IPS-20b (cell line): ENCODE measurements around the gene TXLNG.

Experiments used
- H3K27ac ChIP-seq: one replicate; pipeline ENCODE4 v1.5.1; 2013; ENCODE audit warnings: low read length
- H3K27me3 ChIP-seq: 2 replicates; pipeline ENCODE4 v1.6.1; 2013; ENCODE audit warnings: mild to moderate bottlenecking, low read length, inconsistent platforms; ENCODE audit not compliant: insufficient read depth
- H3K36me3 ChIP-seq: 2 replicates; pipeline ENCODE4 v1.6.1; 2013; ENCODE audit warnings: low read depth, mild to moderate bottlenecking, inconsistent platforms, low read length, moderate library complexity; ENCODE audit not compliant: insufficient read depth
- H3K4me1 ChIP-seq: 2 replicates; pipeline ENCODE4 v1.6.1; 2013; ENCODE audit warnings: mild to moderate bottlenecking, control low read depth, inconsistent platforms, low read length, moderate library complexity; ENCODE audit not compliant: insufficient read depth
- H3K4me3 ChIP-seq: 2 replicates; pipeline ENCODE4 v1.5.1; 2013; ENCODE audit warnings: mild to moderate bottlenecking, low read length, inconsistent platforms
- H3K9ac ChIP-seq: 2 replicates; pipeline ENCODE4 v1.6.1; 2013; ENCODE audit warnings: low read depth, mild to moderate bottlenecking, inconsistent platforms, low read length, moderate library complexity
- H3K9me3 ChIP-seq: 2 replicates; pipeline ENCODE4 v1.6.1; 2013; ENCODE audit warnings: mild to moderate bottlenecking, low read depth, low read length, inconsistent platforms; ENCODE audit not compliant: insufficient read depth

Gene TXLNG

DNA sequence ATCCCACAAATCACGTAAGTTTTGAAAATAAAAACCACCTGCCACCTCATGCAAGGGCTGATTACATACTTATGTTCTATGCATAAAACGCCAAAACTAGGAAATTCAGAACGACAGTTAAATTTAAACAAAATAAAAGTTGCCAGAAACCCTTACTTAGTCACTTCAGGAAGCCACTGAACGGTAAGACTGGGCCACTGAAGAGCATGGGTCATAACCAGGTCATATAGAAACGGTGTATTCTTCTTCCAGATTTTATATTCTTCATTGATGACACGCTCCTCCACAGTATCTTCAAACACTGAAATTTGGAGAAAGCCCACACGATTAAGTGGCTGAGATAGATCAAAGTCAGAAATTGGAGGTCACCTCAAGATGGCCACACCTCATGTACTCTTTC lies 82.7 kb downstream of the TXLNG start:
- Histone ChIP-seq H3K27ac (no peak overlapping the region), H3K4me1 (peaks cover 4% of the 10 kb centered on the region; the same call in 1 of the 2 replicates), H3K27me3 (no peaks in the 10 kb centered on the region; the same call in 1 of the 2 replicates), H3K36me3 (peaks cover 34% of the 10 kb centered on the region), H3K9ac (peak overlapping the region; percentile 89; the same call in 1 of the 2 replicates), H3K9me3 (no peaks in the 10 kb centered on the region), H3K4me3 (peak overlapping the region; percentile 94)

DNA sequence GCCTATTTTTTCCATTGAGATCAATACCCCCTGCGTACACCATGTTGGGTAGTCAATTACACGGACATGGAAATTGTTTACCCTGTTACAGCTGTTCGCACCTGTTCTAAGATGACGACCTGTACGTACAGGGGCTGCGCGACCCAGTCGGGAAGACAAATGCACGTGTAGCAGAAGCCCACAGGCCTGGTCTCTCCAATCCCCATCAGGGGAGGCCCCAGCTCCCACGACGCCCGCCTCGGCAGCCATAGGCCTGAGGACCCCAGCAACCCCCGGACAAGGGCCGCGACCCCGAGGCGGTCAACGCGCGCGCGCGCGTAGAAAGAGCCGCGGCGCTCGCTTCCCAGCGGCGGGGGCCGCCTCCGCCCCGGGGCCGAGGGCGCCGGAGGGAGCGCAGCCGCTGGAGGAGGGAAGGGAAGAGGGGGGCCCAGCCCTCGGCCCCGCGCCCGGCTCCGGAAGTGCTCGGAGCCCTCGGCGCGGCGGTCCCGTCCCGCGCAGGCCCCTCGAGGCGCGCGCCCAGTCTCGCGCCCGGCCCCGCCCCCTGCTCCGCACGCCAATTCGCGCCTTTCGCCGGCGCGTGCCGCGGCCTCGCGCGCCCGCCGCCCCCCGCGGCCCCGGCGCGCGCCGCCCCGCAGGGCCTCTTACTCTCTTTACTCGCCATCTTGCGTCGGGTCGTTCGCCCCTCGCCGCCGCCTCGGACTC lies 83.3 kb downstream of the TXLNG start:
- Histone ChIP-seq H3K4me3 (peak overlapping the region; percentile 94), H3K36me3 (peaks cover 31% of the 10 kb centered on the region), H3K9ac (peak overlapping the region; percentile 89), H3K4me1 (peaks cover 4% of the 10 kb centered on the region; the same call in 1 of the 2 replicates), H3K27ac (no peak overlapping the region), H3K27me3 (no peaks in the 10 kb centered on the region; the same call in 1 of the 2 replicates), H3K9me3 (no peaks in the 10 kb centered on the region)

DNA sequence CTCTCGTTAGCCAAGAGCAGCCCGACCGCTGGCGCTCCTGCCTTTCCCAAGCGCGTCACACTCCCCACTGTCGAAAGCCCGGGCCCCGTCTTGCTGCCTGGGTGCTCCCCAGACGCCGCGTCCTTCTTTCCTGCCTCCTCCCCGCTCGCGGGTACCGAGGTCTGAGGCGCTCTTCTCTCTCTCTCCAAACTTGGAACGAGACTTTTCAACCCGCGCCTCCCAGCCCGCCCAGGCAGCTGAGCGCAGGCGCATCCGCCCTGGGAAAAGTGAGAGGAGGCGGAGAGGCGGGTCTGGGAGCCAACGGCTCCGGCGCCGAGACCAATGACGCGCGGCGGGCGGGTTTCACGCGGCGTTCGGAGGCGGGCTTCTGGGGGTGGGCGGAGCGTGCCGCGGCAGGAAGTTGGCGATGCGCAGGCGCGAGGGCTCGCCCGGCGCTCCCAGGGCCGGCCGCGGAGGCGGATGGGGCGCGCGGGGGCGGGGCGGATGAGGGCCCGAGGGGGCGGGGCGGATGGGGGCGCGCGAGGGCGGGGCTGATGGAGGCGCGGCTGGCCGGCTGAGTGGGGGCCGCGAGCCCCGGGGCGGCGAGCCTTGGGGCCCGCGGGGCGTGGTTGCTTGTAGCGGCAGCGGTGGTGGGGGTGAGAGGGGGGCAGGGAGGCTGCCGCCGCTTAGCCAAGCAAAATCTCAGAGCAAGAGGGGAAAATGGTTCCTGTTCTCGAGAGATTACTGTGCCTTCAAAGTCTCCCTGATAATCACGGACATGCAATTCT lies 84.0 kb downstream of the TXLNG start, which contains the start of gene RBBP7:
TSS of gene RBBP7 (minus strand) at position 268 of the 767 bp plus-strand sequence. CDS start 309 bp downstream, outside the sequence.
- Histone ChIP-seq H3K27me3 (no peaks in the 10 kb centered on the region; the same call in 1 of the 2 replicates), H3K4me1 (peaks cover 4% of the 10 kb centered on the region; the same call in 1 of the 2 replicates), H3K9me3 (no peaks in the 10 kb centered on the region), H3K36me3 (peaks cover 28% of the 10 kb centered on the region), H3K4me3 (peak within 1 kb of the TSS; percentile 94), H3K27ac (no peak within 1 kb of the TSS), H3K9ac (peak within 1 kb of the TSS; percentile 89)

DNA sequence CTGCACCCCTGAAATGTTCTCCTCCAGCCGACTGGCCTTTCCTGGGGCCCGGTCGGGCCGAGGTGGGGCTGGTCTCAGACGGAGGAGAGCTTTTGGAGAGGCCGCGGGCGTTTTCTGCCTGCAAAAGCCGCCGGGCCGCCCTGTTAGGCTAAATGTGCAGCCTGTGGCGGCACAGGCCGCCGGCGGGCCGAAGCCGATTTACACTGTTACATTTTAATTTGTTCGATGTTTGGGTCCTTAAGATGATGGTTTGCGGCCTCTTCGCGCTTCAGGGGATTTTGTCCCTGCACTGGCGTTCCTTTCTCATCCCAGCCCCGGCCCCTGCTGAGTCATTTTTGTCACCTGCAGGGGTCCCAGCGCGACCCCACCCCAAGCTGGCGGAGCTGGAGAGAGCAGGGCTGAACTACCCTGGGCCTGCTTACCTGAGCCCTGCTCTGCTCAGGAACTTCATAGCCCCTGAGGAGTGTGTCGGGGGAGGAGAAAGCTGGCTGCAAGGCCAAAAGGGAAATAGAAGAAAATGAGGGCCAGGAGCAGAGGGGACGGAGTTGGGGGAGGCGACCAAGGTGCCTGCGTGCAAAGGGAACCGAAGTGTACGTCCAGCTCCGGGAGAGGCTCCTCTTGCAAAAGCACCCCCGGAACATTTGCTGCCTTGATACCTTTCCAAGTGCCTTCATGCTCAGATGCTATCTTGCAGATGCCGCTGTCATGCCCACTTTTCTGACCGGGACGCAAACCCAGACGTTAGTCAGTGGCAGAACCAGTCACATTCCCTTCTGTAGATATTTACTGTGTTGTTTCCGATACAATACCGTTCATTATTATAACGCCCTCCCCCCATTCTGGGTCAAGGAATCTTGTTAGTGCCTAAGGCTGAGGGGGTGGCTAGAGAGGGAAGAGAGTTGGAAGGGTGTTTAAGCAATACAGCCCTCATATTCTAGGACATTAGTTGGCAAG lies 84.9 kb downstream of the TXLNG start:
- peaks cover 4% of the 10 kb centered on the region; the same call in 1 of the 2 replicates for H3K4me1 ChIP-seq
- peak overlapping the region; percentile 77; the same call in 1 of the 2 replicates for H3K9ac ChIP-seq

DNA sequence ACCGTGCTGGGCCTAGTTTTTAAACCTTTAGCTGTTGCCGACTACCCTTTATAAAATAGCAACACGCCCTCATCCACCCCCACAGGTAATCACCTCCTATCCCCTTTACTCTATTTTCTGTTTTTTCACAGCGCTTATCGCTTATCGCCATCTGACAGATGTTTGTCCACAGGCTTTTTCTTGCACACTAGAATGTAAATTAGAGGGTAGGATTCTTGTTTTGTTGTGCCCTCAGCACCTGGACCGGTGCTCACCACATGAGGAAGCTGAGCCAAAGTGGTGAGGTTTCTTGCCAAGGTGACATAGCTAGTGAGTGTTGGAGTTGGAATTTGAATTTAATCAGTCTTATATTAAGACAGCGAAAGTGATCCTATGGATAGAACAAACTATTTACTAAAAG lies 86.8 kb downstream of the TXLNG start:
- peaks cover 2% of the 10 kb centered on the region; the same call in 1 of the 2 replicates for H3K4me1 ChIP-seq
- H3K27ac ChIP-seq: no peak overlapping the region
- no peaks in the 10 kb centered on the region; the same call in none of the 2 replicates for H3K27me3 ChIP-seq
- H3K9me3 ChIP-seq: no peaks in the 10 kb centered on the region
- no peak overlapping the region for H3K9ac ChIP-seq
- H3K4me3 ChIP-seq: no peak overlapping the region
- peaks cover 7% of the 10 kb centered on the region for H3K36me3 ChIP-seq

More for the DNA sequence above, 84.9 kb downstream of the TXLNG start:
- Histone ChIP-seq H3K27me3 (no peaks in the 10 kb centered on the region; the same call in 1 of the 2 replicates), H3K4me3 (peak overlapping the region; percentile 74), H3K27ac (no peak overlapping the region), H3K9me3 (no peaks in the 10 kb centered on the region), H3K36me3 (peaks cover 21% of the 10 kb centered on the region)

DNA sequence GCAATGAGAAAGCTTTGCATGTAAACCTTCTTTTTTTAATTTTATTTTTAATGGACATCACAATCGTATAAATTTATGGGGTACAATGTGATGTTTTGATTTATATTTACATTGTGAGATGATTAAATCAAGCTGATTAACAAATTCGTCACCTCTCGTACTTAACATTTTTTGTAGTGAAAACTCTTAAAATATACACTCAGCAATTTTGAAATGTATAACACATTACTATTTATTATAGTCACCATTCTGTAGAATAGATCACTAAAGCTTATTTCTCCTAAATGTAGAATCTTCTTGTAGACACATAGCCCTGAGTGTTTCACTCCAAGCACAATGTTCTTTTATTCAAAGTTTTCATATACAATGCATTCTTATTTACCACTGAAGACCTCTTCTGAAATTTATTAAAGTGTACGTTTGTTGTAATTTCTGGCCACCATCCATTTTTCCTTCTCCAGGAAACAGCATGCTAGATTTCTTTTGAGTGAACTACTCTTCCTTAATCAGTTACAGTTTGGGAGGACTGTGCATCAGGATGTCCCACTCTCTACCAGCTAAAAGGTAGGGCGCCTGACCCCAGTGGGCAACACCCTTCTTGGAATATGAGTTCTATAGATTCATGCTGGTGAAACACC lies 88.3 kb downstream of the TXLNG start:
- H3K27ac ChIP-seq: no peak overlapping the region
- no peak overlapping the region for H3K9ac ChIP-seq
- H3K4me1 ChIP-seq: no peaks in the 10 kb centered on the region; the same call in 1 of the 2 replicates
- H3K36me3 ChIP-seq: no peaks in the 10 kb centered on the region
- no peaks in the 10 kb centered on the region; the same call in none of the 2 replicates for H3K27me3 ChIP-seq
- H3K4me3 ChIP-seq: no peak overlapping the region
- no peaks in the 10 kb centered on the region for H3K9me3 ChIP-seq

DNA sequence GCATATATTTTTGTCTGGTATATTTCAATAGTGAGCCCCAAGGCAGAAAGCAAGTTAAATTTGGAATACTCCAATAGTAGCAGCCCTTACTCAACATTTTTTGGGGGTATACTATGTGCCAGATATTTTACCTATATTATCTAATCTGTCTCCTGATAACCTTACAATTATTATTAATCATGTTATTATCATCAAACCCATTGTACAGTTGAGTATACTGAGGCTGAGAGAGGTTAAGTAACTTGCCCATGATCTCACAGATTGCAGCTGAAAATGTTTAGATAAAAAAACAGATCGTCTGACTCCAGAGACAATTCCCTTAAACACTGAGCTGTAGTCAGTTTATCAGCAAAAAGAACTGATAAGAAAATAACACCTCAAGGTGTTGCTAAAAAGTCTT lies 90.4 kb downstream of the TXLNG start:
- Histone ChIP-seq H3K27me3 (no peaks in the 10 kb centered on the region; the same call in none of the 2 replicates), H3K36me3 (no peaks in the 10 kb centered on the region), H3K27ac (no peak overlapping the region), H3K9ac (no peak overlapping the region), H3K9me3 (no peaks in the 10 kb centered on the region), H3K4me1 (no peaks in the 10 kb centered on the region; the same call in 1 of the 2 replicates), H3K4me3 (no peak overlapping the region)

DNA sequence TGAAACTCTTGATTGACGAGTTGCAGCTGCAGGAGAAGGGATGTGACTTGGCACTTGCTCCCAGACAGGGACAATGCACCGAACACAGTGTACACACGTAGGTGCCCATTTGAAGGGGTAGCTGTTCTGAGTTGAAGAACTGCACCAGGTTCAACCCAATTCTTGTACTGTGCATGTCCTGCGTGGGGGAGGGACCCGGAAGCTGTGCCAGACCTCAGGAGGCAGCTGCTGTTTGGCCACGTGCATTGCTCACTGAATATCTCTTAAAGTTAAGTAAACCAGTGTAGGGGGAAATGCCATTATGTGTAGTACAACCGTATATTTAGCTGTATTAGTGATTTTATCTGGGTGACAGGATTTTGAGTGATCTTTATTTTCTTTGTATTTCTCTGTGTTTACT lies 95.9 kb downstream of the TXLNG start:
- Histone ChIP-seq H3K4me3 (no peak overlapping the region; the same call in 1 of the 2 replicates), H3K36me3 (no peaks in the 10 kb centered on the region), H3K4me1 (no peaks in the 10 kb centered on the region), H3K9ac (no peak overlapping the region), H3K27me3 (no peaks in the 10 kb centered on the region; the same call in 1 of the 2 replicates), H3K9me3 (no peaks in the 10 kb centered on the region), H3K27ac (no peak overlapping the region)

DNA sequence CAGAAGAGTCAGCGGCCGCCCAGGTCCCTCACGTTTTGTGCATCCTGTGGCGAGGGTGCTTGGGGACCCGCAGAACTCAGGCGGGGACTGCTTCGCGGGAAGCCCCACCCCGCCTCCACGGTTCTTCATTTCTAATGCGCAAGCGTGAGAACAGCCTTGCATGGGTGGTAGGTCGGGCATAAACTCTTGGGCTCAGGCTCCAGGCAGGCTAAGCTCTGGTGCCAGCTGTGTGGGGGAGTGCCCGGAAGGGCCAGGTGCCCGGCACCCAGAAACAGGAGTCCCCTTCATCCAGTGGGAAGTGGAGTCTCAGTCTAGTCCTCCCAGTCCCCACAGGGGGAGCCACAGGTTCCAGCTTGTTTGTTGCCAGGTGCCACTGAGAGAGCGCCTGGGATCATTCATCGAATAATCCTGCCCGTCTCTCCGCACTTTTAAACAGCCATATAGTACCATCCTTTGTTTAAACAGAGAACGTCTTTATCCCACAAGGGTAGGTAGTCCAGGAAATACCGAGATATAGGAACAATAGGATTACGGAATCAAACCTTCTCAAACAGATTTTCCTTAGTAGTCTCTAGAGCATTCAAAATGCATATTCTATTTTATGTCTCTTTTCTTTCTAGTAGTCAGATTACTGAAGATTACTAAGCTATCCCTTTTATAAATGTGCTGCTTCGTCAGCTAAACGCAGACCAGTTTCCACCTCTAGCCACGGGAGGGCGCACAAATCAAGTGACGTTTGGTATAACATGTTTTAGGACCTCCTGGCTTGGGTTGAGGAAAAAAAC lies 96.6 kb downstream of the TXLNG start:
- H3K9ac ChIP-seq: peak overlapping the region; percentile 88; the same call in 1 of the 2 replicates
- H3K27ac ChIP-seq: no peak overlapping the region
- H3K27me3 ChIP-seq: no peaks in the 10 kb centered on the region; the same call in 1 of the 2 replicates
- peak overlapping the region; percentile 91 for H3K4me3 ChIP-seq
- H3K9me3 ChIP-seq: no peaks in the 10 kb centered on the region
- H3K4me1 ChIP-seq: no peaks in the 10 kb centered on the region
- H3K36me3 ChIP-seq: no peaks in the 10 kb centered on the region

DNA sequence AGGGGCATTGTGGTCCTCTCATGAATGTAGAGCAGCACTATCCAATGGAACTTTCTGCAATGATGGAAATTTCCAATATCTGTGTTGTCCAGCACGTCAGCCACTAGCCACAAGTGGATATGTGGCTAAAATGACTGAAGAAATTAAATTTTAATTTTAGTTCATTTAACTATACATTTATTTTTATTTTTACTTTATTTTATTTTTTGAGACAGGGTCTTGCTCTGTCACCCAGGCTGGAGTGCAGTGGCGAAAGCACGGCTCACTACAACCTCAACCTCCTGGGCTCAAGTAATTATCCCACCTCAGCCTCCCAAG lies 97.2 kb downstream of the TXLNG start:
- H3K36me3 ChIP-seq: no peaks in the 10 kb centered on the region
- H3K27ac ChIP-seq: no peak overlapping the region
- no peaks in the 10 kb centered on the region for H3K4me1 ChIP-seq
- no peak overlapping the region for H3K9ac ChIP-seq
- peak overlapping the region; percentile 91; the same call in 1 of the 2 replicates for H3K4me3 ChIP-seq
- no peaks in the 10 kb centered on the region for H3K9me3 ChIP-seq
- no peaks in the 10 kb centered on the region; the same call in 1 of the 2 replicates for H3K27me3 ChIP-seq
